Measurements from ENCODE around the gene PGC.

PGC gene

GRCh38 chr6:41779336-41779735, 32.1 kb upstream of the PGC start:
- Histone ChIP-seq H3K4me2 (ENCODE audit: low read length) (peak overlapping the region; percentile 86), H3K36me3 (ENCODE audit: control insufficient read depth, low read length) (peaks cover 10% of the 10 kb centered on the region), H3K27ac (ENCODE audit: low read depth, low read length) (no peak overlapping the region), H3K27me3 (ENCODE audit: control insufficient read depth, low read length) (peaks cover 4% of the 10 kb centered on the region), H3F3A (ENCODE audit: control insufficient read depth, insufficient read depth) (peaks cover 12% of the 10 kb centered on the region), H3K4me3 (ENCODE audit: low read length) (peak overlapping the region; percentile 82), H4K20me1 (ENCODE audit: control insufficient read depth, insufficient read depth, low read depth, low read length) (no peaks in the 10 kb centered on the region), H3K79me2 (ENCODE audit: control insufficient read depth, low read length) (peaks cover 7% of the 10 kb centered on the region), H3K4me1 (ENCODE audit: control insufficient read depth, low read length) (peaks cover 24% of the 10 kb centered on the region), H3K9me2 (replicated peaks; ENCODE audit: control insufficient read depth, low read length) (no peaks in the 10 kb centered on the region), H3K9me3 (ENCODE audit: control insufficient read depth, insufficient read depth, low read length) (no peaks in the 10 kb centered on the region)
- no peak for TF ChIP-seq EZH2phosphoT487 (IDR thresholded peaks at IDR 0.05; ENCODE audit: borderline replicate concordance, low read length)
- TF ChIP-seq, protein P1, sequence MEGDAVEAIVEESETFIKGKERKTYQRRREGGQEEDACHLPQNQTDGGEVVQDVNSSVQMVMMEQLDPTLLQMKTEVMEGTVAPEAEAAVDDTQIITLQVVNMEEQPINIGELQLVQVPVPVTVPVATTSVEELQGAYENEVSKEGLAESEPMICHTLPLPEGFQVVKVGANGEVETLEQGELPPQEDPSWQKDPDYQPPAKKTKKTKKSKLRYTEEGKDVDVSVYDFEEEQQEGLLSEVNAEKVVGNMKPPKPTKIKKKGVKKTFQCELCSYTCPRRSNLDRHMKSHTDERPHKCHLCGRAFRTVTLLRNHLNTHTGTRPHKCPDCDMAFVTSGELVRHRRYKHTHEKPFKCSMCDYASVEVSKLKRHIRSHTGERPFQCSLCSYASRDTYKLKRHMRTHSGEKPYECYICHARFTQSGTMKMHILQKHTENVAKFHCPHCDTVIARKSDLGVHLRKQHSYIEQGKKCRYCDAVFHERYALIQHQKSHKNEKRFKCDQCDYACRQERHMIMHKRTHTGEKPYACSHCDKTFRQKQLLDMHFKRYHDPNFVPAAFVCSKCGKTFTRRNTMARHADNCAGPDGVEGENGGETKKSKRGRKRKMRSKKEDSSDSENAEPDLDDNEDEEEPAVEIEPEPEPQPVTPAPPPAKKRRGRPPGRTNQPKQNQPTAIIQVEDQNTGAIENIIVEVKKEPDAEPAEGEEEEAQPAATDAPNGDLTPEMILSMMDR (IDR thresholded peaks at IDR 0.05; ENCODE audit: low read depth, low read length, poor library complexity, severe bottlenecking), result no peak

DNA sequence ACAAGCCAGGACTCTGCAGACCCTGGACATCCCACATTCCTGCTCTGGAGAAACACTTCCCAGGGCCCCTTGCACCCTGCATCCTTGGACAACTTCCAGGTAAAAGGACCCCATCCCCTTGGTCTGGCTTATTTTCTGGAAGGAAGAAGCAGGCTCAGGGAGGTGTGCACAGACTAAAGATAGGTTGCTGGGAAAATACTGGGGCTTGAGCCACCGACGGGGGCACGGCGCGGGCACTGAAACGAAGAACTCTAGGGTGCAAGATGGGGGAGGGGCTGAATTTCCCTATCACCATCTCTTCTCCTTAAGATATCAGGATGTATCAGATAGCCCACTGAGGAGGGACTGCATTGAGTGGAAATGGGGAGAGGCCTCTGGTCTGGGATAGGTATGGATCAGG, 31.7 kb upstream of the PGC start:
- H3K36me3 ChIP-seq (ENCODE audit: control insufficient read depth, low read length), result peaks cover 10% of the 10 kb centered on the region
- peaks cover 21% of the 10 kb centered on the region for H3K4me1 ChIP-seq (ENCODE audit: control insufficient read depth, low read length)
- H3K9me3 ChIP-seq (ENCODE audit: control insufficient read depth, insufficient read depth, low read length), result no peaks in the 10 kb centered on the region
- no peaks in the 10 kb centered on the region for H4K20me1 ChIP-seq (ENCODE audit: control insufficient read depth, insufficient read depth, low read depth, low read length)
- peaks cover 7% of the 10 kb centered on the region for H3K79me2 ChIP-seq (ENCODE audit: control insufficient read depth, low read length)
- no peaks in the 10 kb centered on the region for H3K9me2 ChIP-seq (replicated peaks; ENCODE audit: control insufficient read depth, low read length)
- H3K4me3 ChIP-seq (ENCODE audit: low read length), result peak overlapping the region; percentile 82
- no peak overlapping the region for H3K27ac ChIP-seq (ENCODE audit: low read depth, low read length)
- H3K27me3 ChIP-seq (ENCODE audit: control insufficient read depth, low read length), result peaks cover 4% of the 10 kb centered on the region
- H3F3A ChIP-seq (ENCODE audit: control insufficient read depth, insufficient read depth), result peaks cover 12% of the 10 kb centered on the region
- peak overlapping the region; percentile 86 for H3K4me2 ChIP-seq (ENCODE audit: low read length)
- TF ChIP-seq EZH2phosphoT487 (IDR thresholded peaks at IDR 0.05; ENCODE audit: borderline replicate concordance, low read length), result no peak
- TF ChIP-seq, protein P1 (IDR thresholded peaks at IDR 0.05; ENCODE audit: low read depth, low read length, poor library complexity, severe bottlenecking), result no peak

DNA sequence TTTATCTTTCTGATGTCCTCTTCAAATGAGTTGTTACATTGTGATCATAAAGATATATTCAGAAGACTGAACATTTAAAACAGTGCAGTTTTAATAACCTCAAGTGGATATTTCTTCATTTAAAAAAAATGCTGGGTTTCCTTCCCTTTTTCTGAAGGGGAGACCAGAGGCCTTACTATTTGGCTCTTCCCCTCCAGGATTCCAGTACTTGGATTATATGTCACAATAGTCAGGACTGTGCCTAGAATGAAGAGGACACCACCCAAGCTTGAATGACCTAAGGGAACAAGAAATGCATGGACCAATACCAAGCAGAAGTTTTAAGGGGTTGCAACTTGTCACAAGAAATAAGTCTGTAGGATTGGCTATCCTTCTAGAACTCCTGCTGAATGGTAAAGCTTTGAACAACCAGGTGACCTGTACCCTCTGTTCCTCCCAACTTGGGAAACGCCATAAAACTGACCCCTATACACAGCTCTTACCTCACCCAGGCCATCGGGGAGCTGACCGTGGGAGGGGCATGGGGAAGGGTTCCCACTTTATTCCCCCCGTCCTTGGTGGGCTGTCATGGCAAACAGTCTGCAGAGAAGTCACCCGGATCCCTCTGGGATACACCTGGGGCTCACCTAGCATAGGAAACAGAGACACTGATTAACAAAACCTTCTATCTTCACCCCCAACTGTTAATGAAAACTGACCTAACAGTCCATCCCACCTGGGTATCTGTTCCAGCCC, 30.5 kb upstream of the PGC start:
- no peaks in the 10 kb centered on the region for H4K20me1 ChIP-seq (ENCODE audit: control insufficient read depth, insufficient read depth, low read depth, low read length)
- H3K4me3 ChIP-seq (ENCODE audit: low read length), result no peak overlapping the region
- no peaks in the 10 kb centered on the region for H3K9me2 ChIP-seq (replicated peaks; ENCODE audit: control insufficient read depth, low read length)
- peaks cover 12% of the 10 kb centered on the region for H3F3A ChIP-seq (ENCODE audit: control insufficient read depth, insufficient read depth)
- H3K27me3 ChIP-seq (ENCODE audit: control insufficient read depth, low read length), result peaks cover 4% of the 10 kb centered on the region
- H3K9me3 ChIP-seq (ENCODE audit: control insufficient read depth, insufficient read depth, low read length), result no peaks in the 10 kb centered on the region
- H3K79me2 ChIP-seq (ENCODE audit: control insufficient read depth, low read length), result peaks cover 7% of the 10 kb centered on the region
- peaks cover 11% of the 10 kb centered on the region for H3K36me3 ChIP-seq (ENCODE audit: control insufficient read depth, low read length)
- TF ChIP-seq EZH2phosphoT487 (IDR thresholded peaks at IDR 0.05; ENCODE audit: borderline replicate concordance, low read length), result no peak
- TF ChIP-seq, protein P1 (IDR thresholded peaks at IDR 0.05; ENCODE audit: low read depth, low read length, poor library complexity, severe bottlenecking), result no peak
- no peak overlapping the region for H3K27ac ChIP-seq (ENCODE audit: low read depth, low read length)
- peaks cover 21% of the 10 kb centered on the region for H3K4me1 ChIP-seq (ENCODE audit: control insufficient read depth, low read length)
- no peak overlapping the region for H3K4me2 ChIP-seq (ENCODE audit: low read length)
